LoVo (cell line): ENCODE data around the gene PXK.
A peak's percentile ranks its signal among the peaks of the same experiment; 100 is the strongest.
"Not testable (repeated sequence)": the region's sequence is repeated elsewhere in the genome, so short reads cannot be mapped to it uniquely, and the experiment has no call there.

Experiments used
- DNase-seq: peaks from one replicate; pipeline ENCODE4 v3.0.0-alpha.2; 2016; ENCODE audit warnings: low spot score

PXK gene

DNA sequence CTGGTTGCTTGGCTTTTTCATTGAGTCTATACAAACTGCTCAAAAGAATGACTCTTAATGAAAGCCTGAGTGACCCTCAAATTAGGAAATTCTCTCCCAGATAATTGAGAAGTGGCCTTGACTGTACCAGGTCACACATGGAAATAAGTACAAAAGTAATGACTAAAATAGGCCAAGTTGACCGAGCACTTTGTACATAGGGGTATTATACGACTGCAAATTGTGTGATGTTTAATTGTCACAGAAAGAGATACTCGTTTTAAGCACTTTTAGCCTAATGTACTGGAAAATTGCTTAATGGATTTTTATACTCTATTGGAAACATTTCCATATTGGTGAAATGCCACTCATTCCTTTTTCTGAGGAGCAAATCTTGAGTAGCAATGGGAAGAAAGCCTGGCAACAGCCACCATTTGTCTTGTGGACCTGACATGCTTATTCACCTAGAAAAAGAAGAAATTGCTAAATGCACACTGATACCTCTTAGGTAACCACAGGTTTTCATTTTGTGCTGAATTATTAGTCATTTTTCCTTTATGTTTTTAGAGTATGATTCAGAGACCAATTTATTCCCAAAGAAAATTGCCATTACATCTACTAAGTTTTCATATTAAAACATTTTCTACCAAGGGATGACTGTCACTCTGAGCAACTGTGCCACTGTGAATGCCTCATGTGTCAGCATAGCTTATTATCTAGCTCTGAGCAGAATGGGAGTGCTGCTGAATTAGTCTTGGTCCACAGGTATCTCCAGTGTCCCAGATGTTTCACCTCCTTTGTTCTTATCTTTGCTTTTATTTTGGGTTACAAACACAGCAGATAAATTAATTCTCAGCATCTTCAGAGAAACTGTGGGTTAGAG, 8.9 kb upstream of the PXK start:
- no peak for DNase-seq

DNA sequence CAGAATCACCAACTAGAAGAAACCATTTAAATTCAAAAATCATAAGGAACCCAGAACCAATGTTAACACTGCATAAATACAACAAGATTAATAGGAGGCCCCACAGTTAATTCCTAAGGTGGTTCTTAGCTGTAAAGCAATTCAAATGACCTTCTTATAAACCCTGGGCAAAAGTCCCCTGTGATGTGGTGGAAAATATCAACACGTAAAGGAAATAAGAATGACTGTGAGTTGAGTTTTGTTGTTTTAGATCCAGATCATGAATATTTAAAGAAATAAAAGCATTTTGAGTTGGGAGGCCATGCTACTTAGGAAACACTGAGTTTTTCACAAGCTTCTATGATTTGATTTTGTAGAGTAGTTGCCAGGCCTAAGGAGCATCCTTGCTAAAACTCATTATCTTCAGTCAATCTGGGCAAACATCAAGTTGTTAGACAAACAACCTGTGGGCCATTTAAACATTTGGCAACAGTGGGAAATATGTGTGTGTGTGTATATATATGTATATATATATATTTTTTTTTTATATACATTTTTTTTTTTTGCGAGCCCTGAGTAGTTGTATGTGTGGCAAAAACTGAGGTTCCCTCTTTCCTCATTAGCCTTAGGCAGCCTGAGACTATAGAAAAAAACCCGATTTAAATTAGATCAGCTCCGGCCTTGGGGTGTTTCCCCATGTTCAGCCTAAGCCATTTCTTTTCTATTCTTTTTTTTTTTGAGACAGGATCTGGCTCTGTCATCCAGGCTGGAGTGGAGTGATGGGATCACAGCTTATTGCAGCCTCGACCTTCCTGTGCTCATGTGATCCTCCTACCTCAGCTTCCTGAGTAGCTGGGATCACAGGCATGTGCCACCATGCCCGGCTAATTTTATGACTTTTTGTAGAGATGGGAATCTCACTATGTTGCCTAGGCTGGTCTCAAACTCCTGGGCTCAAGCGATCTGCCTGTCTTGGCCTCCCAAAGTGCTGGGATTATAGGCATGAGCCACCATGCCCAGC, 8.0 kb upstream of the PXK start:
- no peak for DNase-seq

DNA sequence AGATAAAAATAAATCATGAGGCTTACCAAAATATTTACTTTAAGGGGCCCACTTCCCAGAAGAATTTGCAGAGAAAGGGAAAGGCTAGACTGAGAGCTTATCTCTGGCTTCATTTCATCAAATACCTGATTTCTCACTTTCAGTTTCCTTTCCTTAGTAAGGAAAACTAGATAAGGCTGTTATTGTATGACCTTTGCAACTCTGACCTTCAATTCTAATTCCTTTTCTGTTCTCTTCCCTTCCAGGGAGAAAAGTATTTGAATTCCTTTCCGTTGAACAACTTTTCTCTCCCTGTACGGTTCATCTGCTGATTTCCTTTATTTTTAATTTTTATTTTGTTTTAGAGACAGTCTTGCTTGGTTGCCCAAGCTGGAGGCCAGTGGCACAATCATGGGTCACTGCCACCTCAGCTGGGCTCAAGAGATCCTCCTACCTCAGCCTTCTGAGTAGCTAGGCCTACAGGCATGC, 7.1 kb upstream of the PXK start:
- DNase-seq = no peak

DNA sequence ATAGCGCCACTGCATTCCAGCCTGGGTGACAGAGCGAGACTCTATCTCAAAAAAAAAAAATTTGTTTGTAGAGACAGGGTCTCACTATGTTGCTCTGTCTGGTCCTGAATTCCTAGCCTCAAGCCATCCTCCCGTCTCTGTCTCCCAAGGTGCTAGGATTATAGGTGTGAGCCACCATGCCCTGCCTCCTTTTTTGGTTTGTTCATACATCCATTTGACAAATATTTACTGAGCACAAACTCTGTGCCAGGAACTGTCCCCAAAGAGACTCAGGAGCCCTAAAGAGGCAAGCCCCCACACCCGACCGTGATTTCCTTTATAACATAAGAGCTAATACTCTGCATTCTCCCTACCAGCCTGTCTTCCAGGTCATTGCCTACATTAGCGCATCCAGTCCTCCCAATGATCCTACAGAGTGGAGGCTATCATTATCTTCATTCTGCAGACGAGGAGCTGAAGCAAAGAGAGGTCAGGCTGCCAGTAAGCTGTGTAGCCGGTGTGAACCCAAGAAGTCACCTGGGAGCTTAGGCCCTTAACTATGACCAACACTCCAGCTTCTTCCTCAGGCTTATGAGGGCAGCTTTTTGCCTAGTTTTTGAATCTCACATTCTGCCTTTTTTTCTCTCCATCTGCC, 6.3 kb upstream of the PXK start:
- no peak for DNase-seq

- DNase-seq = no peak
Observed at GRCh38 chr3:58329150-58329921, 3.4 kb upstream of the PXK start.

GRCh38 chr3:58329922-58330413, 2.7 kb upstream of the PXK start:
- DNase-seq = no peak

GRCh38 chr3:58331593-58332152, 1.0 kb upstream of the PXK start:
- DNase-seq = no peak

GRCh38 chr3:58333206-58334012, 717 bp downstream of the PXK start:
- peak; percentile 9 for DNase-seq

GRCh38 chr3:58334013-58334321, 1.3 kb downstream of the PXK start:
- no peak for DNase-seq

GRCh38 chr3:58334506-58334884, 1.8 kb downstream of the PXK start:
- DNase-seq = no peak

- no peak for DNase-seq
Observed at GRCh38 chr3:58335652-58335947, 2.9 kb downstream of the PXK start.

- no peak for DNase-seq
Observed at GRCh38 chr3:58336135-58336882, 3.6 kb downstream of the PXK start.

- no peak for DNase-seq
Observed at GRCh38 chr3:58337190-58337589, 4.5 kb downstream of the PXK start.

DNA sequence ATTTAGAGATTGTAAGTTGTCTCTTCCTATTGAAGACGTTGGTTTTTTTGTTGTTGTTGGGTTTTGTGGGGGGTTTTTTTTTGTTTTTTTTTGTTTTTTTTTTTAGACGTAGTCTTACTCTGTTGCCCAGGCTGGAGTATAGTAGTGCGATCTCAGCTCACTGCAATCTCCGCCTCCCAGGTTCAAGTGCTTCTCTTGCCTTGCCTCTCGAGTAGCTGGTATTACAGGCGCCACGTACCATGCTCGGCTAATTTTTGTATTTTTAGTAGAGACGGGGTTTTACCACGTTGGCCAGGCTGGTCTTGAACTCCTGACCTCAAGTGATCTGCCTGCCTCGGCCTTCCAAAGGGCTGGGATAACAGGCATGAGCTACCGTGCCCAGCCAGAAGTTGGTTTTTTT, 6.5 kb downstream of the PXK start:
- DNase-seq = not testable (repeated sequence)

- no peak for DNase-seq
Observed at GRCh38 chr3:58340594-58341244, 8.0 kb downstream of the PXK start.

DNA sequence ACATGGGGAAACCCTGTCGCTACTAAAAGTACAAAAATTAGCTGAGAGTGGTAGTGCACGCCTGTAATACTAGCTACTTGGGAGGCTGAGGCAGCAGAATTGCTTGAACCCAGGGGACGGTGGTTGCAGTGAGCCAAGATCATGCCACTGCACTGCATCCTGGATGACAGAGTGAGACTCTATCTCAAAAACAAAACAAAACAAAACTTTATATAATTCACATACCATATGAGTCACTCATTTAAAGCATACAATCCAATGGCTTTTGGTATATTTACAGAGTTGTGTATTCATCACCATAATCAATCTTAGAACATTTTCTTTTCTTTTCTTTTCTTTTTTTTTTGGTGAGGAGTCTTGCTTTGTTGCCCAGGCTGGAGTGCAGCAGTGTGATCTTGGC, 8.7 kb downstream of the PXK start:
- DNase-seq = no peak

DNA sequence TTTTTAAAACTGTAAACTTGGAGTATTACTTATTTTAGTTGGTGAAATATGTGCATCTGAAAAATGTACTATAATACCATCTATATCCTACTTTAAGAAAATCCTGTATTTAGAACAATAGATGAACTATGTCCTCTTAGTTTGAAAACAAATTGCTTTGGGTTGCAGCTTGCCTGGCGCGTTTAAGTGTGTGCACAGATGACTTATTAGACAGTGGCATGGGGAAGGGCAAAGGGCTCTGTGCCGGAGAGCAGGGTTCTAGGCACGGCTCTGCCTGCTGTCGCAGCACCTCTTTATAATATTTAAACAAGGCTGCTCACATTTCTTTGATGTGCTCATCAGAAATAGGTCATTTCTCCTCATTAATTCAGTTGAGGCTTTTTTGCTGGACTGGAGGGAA, 10.0 kb downstream of the PXK start:
- DNase-seq = no peak

GRCh38 chr3:58345457-58345856, 12.8 kb downstream of the PXK start:
- no peak for DNase-seq

GRCh38 chr3:58346368-58346767, 13.7 kb downstream of the PXK start:
- DNase-seq = no peak
